Stimulated activated CD4-positive, alpha-beta T cell treated with anti-CD3 and anti-CD28 coated beads, Interleukin-15, amount 100 ng/mL, for 24 hours (primary cell): ENCODE data around the gene CCDC167.

Source experiments
- DNase-seq: peaks from one replicate; pipeline ENCODE4 v3.0.0-alpha.2; 2020

The CCDC167 gene

DNA sequence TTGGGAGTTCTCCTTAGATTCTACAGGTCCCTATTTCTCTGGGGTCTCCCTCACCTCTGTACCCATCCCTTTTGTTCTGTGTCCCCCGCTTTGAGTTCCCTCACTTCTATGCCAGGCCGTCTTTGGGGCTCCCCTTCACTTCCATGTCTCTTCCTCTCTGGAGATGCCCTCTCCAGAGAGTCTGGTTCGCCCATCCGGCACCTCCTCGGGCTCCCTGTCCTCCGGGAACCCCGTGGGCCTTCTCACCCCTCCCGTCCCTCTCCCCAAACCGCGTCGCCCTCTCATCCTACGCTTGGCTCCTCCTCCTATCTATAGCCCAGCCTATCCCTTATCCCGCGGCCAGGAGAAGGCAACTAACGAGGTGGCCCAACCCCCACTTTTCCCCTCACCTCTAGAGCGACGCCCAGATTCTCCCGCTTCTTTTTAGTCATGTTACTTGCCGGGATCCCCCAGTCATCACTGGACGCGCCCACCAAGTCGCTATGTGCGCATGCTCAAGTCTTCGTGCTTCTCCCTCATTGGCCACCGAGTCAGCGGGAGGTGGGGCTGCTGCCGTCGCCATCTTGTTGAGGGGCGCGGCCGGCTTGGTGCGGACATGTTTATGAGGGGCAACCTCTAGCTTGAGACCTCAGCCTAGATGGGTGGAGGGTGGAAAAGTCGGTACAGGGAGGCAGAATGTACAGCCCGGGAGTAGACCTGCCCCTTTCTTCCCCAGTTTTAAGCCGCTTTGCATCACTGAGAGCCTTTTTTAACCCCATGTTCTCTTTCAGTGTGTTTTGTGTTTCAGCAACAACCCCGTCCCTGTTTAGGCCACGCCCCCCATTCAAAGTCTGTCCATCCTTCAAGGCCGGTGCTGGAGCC, at the start of gene CCDC167:
TSS of gene CCDC167 (minus strand) at position 461 of the 861 bp plus-strand sequence. CDS start at position 431, 30 bp downstream.
- peak; percentile 99 for DNase-seq

DNA sequence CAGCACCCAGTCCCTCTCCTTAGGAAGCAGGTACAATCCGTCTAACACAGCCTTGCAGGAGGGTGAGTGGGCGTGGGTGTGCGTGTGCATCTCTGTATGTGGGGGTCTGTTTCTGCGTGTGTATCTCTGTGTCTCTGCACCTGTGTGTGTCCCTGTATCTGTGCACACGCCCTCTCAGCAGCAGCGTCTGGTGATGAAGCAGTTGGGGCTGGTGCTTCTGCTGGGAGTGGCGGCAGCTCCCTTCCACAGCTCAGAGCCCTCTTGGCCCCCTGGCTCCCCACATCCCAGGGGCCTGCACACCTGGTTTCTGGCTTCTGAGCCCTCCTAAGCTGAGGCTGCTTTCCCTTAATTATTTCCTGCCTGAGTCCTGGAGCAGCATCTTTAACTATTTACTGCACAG, 49.5 kb upstream of the CCDC167 start:
- DNase-seq, result no peak

- no peak for DNase-seq
These were observed 48.5 kb upstream of the CCDC167 start for GRCh38 chr6:37548067-37548674.

DNA sequence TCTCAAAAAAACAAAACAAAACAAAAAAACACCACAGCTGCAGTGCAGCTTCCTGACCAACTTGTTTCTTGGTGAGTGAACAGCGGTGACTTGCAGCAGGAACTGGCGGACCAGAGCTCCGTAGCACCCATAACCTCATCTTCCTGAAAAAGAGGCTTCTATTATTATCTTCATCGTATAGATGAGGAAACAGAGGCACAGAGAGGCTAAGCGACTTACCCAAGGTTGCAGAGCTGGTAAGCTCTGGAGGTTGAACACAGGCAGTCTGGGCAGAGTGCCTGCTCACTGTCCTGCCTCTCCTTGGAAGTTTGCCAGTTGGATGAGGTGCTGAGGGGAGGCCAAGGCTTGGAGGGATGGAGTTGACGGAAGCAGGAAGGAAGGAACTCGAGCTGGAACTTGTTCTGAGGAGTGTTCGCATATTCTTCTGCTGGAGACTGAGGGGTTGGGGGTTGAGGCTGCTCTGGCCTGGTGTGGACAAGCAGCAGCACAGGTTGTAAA, 47.9 kb upstream of the CCDC167 start:
- DNase-seq, result no peak

DNA sequence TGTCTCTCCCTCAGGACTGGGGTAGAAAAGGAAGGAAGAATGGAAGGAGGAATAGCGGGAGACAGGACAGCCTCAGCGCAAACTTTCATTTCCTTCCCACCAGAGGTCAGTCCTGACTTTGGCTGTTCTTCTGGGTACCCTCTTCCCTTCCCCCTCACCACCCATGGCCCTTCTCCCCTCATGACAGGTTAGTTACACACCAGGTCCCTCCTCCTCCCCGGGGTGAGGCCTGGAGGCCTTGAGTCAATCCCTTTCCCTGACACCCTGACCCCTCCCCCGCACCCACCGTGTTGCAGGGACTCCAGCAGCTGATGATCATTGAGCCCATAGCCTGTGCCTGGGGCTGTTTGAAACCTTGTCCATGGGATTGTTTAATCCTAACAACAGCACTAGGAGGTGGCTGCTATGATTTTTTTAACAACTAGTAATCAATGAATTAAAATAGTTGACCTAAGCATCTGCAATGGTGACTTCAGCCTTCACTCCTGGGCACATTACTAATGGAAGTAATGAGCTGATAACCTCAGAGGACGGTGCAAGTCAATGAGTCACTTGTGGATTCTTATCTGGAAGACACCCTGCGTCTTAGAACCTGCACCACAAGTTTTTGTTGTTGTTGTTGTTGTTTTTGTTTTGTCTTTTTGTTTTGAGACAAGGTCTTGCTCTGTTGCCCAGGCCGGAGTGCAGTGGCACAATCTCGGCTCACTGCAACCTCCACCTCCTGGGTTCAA, 46.6 kb upstream of the CCDC167 start:
- peak; percentile 41 for DNase-seq

DNA sequence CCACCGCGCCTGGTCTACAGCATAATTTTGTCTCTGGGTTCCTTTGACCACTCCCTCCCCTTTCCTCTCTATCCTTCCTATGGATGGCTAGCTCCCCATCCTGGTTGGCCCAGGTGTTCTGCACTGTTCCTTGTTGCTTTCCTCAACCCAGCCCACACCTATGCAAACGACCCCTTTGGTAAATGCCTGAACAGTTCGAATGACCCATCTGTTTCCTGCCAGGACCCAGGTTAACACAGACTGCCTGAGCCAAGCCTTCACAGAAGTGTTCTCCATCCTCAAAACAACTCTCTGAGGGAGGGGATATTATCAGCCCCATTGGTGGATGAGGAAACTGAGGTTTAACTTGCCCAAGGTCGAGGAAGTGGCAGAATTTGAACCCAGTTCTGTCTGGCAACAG, 44.8 kb upstream of the CCDC167 start:
- no peak for DNase-seq

DNA sequence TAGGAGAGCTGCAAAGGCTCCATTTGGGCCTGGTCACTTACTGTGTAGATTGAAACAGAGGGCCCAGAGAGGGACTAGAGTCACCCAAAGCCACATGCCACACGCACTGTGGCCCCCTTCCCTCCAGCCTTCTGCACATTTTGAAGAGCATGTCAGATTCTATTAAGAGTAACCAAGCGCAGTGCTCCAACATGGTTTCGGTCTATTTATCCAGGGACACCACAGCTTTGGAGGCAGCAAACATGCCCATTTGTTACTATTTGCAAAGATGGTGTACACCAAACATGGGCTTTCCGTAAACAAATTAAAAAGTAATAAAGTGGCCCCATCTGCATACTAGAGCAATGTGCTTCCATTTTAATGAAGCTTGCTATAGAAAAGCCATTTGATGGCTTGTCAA, 43.7 kb upstream of the CCDC167 start:
- DNase-seq, result no peak

DNA sequence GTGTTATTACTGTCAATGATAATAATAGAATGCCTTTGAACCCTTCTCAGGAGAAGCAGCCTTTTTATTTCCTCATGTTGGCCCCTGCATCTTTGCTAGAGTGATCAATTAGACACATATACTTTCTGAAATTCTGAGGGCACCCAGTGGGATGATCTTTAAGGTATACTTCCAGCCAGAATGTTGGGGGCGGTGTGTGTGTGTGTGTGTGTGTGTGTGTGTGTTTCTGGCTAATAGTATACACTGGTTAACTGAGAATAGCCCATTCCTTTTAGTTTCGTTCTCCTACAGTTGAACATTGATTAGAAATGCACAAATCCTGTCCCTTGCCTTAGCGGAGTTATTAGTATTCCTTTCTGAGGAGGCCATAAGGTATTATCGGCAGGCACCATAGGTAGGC, 41.7 kb upstream of the CCDC167 start:
- DNase-seq, result no peak

GRCh38 chr6:37540390-37540789, 40.7 kb upstream of the CCDC167 start:
- no peak for DNase-seq

- no peak for DNase-seq
These were observed 40.3 kb upstream of the CCDC167 start for GRCh38 chr6:37540029-37540352.

DNA sequence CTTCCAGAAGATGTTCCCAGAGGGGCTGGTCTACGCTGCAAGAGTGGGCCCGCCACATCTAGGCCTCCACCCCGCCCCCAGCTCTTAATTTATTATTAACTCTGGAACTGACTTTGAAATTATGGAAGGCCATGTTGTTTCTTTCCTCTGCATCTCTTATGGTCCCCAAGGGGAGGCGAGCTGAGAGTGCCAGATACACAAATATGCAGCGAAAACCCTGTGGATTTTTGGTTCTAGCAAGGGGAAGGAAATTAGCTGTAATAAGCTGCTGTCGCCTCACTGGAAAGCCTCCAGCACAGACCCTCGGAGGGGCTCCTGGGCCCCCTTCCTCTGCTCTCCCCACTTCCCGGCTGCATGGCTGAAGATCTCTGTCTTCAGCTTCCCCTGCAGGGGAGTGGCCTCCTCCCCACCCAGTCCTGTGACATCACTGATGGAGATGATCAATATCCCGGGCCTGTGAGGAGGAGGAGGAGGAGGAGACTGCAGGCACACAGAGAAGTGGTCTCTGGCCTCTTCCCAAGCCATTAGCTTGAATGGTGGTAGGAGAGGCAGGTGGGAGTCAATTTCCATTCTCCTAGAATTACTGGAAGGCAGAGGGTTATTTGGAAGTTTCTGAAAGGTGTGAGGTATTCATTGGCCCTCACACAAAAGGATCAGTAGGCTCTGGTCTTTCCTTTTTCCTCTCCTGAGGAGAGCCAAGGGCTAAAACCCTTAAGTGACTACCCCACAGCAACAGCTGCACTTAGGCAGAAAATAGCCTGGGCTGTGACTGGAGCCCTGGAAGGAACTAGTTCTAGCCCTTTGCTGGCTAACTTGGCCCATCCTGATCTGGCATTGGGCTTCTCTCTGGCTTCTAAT, 39.7 kb upstream of the CCDC167 start:
- no peak for DNase-seq

- no peak for DNase-seq
These were observed 38.4 kb upstream of the CCDC167 start for GRCh38 chr6:37538107-37538506.

DNA sequence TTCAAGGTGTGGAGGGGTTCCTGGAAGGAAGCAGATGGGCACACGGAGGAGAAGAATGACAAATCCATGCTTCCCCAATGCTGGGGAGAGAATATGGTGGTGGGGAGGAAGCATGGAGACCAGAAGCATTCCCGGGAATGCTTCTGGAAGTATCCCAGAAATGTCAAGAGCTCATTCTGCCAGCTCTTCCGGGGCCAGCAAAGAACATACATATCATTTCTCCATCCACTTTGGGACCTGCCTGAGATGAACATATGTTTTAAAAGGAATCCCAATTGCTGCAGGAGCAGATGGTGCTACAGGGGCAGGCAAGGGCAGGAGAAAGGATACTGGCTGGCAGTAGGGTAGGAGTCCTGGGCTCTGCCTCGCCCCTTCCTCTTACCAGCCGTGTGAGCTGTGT, 37.9 kb upstream of the CCDC167 start:
- no peak for DNase-seq

- DNase-seq, result no peak
These were observed 36.9 kb upstream of the CCDC167 start for GRCh38 chr6:37536491-37537190.

GRCh38 chr6:37535759-37536490, 36.2 kb upstream of the CCDC167 start:
- DNase-seq, result peak; percentile 53

GRCh38 chr6:37535428-37535758, 35.7 kb upstream of the CCDC167 start:
- DNase-seq, result no peak

- no peak for DNase-seq
These were observed 35.2 kb upstream of the CCDC167 start for GRCh38 chr6:37534893-37535292.

DNA sequence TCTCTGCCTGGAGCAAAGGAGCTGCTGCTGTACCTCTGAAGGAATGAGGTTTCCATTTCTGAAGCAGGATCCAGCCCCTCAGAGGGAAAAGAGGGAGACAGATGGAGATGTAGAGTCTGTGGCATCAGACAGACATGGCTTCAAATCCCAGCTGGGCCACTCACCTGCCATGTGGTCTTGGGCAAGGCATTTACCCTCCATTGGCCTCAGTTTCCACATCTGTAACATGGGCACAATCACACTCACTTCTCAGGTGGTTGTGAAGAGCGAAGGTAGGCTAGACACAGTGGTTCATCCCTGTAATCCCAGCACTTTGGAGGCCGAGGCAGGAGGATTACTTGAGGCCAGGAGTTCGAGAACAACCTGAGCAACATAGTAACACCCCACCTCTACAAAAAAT, 32.4 kb upstream of the CCDC167 start:
- DNase-seq, result no peak

GRCh38 chr6:37531437-37532036, 31.8 kb upstream of the CCDC167 start:
- no peak for DNase-seq

- no peak for DNase-seq
These were observed 31.3 kb upstream of the CCDC167 start for GRCh38 chr6:37531026-37531425.

GRCh38 chr6:37530297-37530696, 30.6 kb upstream of the CCDC167 start:
- no peak for DNase-seq
